ENCODE results near the gene RCOR1. TPM values are rescaled to one million over a fixed set of nuclear protein-coding genes. Genes with fewer than 3 reads are reported as not detected.

The RCOR1 gene
- total RNA-seq, 3 donors from 2014 or later (not counting 1 experiment from before 2014, with no cell fraction given) = 20.3 to 36.5 (median 21.8) TPM

DNA sequence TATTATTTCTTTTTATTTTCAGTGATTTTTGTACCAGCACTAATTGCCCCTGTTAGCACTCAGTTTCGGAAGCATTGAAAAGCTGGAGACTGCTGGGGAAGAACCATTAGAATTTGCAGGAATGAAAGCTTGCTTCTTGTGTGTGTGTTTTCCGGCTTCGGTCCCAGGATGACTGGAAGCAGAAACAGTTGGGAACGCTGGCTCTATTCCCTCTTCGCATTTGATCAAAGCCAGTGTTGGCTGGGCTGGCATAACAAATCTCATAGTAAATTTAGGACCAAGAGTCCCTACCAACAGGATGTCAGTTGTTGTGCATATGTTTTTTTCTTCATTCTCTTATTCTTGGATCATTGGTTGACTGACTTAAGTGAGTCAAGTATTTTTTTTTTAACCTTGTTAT lies 131.2 kb downstream of the RCOR1 start:
- Mint-ChIP-seq H3K4me3 (no peak overlapping the region), H3K9me3 (no peaks in the 10 kb centered on the region), H3K4me1 (no peaks in the 10 kb centered on the region), H3K27me3 (ENCODE audit: low read depth in 2 of 2) (no peaks in the 10 kb centered on the region), H3K36me3 (peaks cover 14% of the 10 kb centered on the region), H3K27ac (no peak overlapping the region)
- DNase-seq = no peak
- no peak for ATAC-seq
- intact Hi-C loops (cut with micrococcal nuclease) = no loop called here
- Histone ChIP-seq H3K27ac (ENCODE audit: low read length) (no peak overlapping the region), H3K4me3 (ENCODE audit: low read length) (no peak overlapping the region), H3K9me3 (ENCODE audit: control insufficient read depth, insufficient read depth, low read length) (no peaks in the 10 kb centered on the region), H3K27me3 (ENCODE audit: control insufficient read depth, insufficient read depth, low read length) (no peaks in the 10 kb centered on the region), H3K4me1 (ENCODE audit: control insufficient read depth, insufficient read depth, low read length) (no peaks in the 10 kb centered on the region), H3K36me3 (ENCODE audit: control insufficient read depth, insufficient read depth, low read length) (peaks cover 54% of the 10 kb centered on the region)
- TF ChIP-seq, protein P1, sequence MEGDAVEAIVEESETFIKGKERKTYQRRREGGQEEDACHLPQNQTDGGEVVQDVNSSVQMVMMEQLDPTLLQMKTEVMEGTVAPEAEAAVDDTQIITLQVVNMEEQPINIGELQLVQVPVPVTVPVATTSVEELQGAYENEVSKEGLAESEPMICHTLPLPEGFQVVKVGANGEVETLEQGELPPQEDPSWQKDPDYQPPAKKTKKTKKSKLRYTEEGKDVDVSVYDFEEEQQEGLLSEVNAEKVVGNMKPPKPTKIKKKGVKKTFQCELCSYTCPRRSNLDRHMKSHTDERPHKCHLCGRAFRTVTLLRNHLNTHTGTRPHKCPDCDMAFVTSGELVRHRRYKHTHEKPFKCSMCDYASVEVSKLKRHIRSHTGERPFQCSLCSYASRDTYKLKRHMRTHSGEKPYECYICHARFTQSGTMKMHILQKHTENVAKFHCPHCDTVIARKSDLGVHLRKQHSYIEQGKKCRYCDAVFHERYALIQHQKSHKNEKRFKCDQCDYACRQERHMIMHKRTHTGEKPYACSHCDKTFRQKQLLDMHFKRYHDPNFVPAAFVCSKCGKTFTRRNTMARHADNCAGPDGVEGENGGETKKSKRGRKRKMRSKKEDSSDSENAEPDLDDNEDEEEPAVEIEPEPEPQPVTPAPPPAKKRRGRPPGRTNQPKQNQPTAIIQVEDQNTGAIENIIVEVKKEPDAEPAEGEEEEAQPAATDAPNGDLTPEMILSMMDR (IDR thresholded peaks at IDR 0.05) = no peak
- 98% methylated on average over 5 of the region's 5 CpGs for WGBS (ENCODE audit: insufficient coverage)

DNA sequence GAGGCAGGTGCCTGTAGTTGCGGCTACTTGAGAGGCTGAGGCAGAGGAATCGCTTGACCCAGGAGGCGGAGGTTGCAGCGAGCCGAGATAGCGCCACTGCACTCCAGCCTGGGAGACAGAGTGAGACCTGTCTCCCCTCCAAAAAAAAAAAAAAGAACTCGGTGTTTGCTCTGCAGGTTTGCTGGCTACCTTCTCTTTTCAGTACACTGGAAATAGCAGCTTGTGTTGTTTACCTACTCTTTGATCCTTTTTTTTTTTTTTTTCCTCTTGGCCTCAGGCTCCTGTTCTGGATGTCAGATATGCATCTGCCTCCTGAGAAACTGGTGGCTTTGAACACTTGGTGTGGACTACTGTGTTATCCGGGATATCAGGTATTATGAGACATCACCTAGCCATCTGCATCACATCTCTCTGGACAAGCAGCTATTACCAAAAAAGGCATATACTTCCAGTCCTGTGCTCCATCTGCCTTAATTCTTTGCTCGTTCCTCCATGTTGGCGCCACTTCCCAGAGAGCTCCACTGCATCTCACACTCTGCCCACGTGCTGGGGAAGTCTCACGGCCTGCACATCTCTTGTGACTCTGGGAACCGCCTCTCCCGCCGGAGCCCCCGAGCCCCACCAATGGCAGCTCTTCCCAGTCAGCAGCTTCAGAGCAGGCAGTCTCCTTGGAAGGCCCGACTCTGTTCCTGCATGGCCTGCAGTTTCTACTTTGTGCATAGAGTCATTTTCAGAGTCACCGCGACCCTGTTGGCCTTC lies 133.9 kb downstream of the RCOR1 start:
- intact Hi-C loops (cut with micrococcal nuclease) = no loop called here
- Mint-ChIP-seq H3K4me3 (no peak overlapping the region), H3K27ac (no peak overlapping the region), H3K36me3 (peaks cover 14% of the 10 kb centered on the region), H3K4me1 (no peaks in the 10 kb centered on the region), H3K27me3 (ENCODE audit: low read depth in 2 of 2) (no peaks in the 10 kb centered on the region), H3K9me3 (no peaks in the 10 kb centered on the region)
- no peak overlapping the region for H3K27ac ChIP-seq (ENCODE audit: low read length)
- peaks cover 57% of the 10 kb centered on the region for H3K36me3 ChIP-seq (ENCODE audit: control insufficient read depth, insufficient read depth, low read length)
- no peaks in the 10 kb centered on the region for H3K27me3 ChIP-seq (ENCODE audit: control insufficient read depth, insufficient read depth, low read length)
- no peaks in the 10 kb centered on the region for H3K4me1 ChIP-seq (ENCODE audit: control insufficient read depth, insufficient read depth, low read length)
- no peak for DNase-seq
- H3K9me3 ChIP-seq (ENCODE audit: control insufficient read depth, insufficient read depth, low read length) = no peaks in the 10 kb centered on the region
- no peak overlapping the region for H3K4me3 ChIP-seq (ENCODE audit: low read length)
- TF ChIP-seq, protein P1 (IDR thresholded peaks at IDR 0.05) = no peak
- no peak for ATAC-seq
- 96% methylated on average over 19 of the region's 19 CpGs for WGBS (ENCODE audit: insufficient coverage)

DNA sequence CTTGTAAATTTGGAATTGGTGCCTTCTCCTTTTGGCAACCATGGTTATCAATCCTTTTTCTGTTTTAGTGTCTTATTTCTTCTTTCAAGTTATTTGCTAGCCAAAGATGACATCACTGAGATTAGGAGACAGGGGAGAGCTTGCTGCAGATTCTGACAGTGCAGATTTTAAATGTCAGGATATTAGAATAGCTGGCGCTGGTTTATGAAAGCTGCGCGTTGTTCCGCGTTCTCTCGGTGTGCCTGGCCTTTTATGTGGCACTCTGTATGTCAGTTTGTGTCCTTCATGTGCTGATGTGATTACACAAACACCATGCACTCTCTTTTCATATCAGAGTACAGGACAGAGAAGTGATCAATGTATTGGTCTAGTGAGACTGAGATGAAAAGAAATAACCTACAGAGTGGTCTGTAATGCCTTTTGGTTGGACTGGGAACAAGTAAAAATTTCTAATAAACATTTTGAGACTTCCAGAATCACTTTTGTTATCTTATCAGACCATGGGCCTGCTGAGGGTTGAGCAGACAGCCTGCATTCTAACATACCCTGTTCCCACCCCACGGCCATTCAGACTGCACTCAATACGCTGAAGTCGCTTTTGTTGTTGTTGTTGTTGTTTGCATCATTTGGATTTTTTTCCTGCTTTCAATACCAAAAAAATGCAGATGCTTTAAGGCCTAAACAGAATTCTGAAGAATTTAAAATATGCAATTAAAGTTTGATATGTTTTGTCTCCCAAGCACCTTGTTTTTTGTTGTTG lies 135.1 kb downstream of the RCOR1 start:
- Mint-ChIP-seq H3K36me3 (peaks cover 14% of the 10 kb centered on the region), H3K4me1 (no peaks in the 10 kb centered on the region), H3K9me3 (no peaks in the 10 kb centered on the region), H3K4me3 (no peak overlapping the region), H3K27ac (no peak overlapping the region), H3K27me3 (ENCODE audit: low read depth in 2 of 2) (no peaks in the 10 kb centered on the region)
- no peaks in the 10 kb centered on the region for H3K4me1 ChIP-seq (ENCODE audit: control insufficient read depth, insufficient read depth, low read length)
- no peaks in the 10 kb centered on the region for H3K27me3 ChIP-seq (ENCODE audit: control insufficient read depth, insufficient read depth, low read length)
- ATAC-seq = no peak
- no peak for DNase-seq
- H3K36me3 ChIP-seq (ENCODE audit: control insufficient read depth, insufficient read depth, low read length) = peaks cover 47% of the 10 kb centered on the region
- H3K9me3 ChIP-seq (ENCODE audit: control insufficient read depth, insufficient read depth, low read length) = no peaks in the 10 kb centered on the region
- no peak overlapping the region for H3K27ac ChIP-seq (ENCODE audit: low read length)
- TF ChIP-seq, protein P1 (IDR thresholded peaks at IDR 0.05) = no peak
- 97% methylated on average over 9 of the region's 9 CpGs for WGBS (ENCODE audit: insufficient coverage)
- intact Hi-C loops (cut with micrococcal nuclease) = no loop called here
- H3K4me3 ChIP-seq (ENCODE audit: low read length) = no peak overlapping the region

Data from natural killer cell (primary cell).